HUES48 (cell line): ENCODE measurements around the gene CDK5RAP1.

Experiments
- H3K27ac ChIP-seq: one replicate; pipeline ENCODE4 v1.7.0; 2013; ENCODE audit warnings: low read depth, low read length, inconsistent platforms
- H3K27me3 ChIP-seq: 2 replicates; pipeline ENCODE4 v1.6.1; 2013; ENCODE audit warnings: mild to moderate bottlenecking, low read length; ENCODE audit not compliant: control insufficient read depth, insufficient read depth
- H3K36me3 ChIP-seq: 2 replicates; pipeline ENCODE4 v1.6.1; 2013; ENCODE audit warnings: low read length; ENCODE audit not compliant: control insufficient read depth, insufficient read depth
- H3K4me1 ChIP-seq: 2 replicates; pipeline ENCODE4 v1.6.1; 2013; ENCODE audit warnings: mild to moderate bottlenecking, low read length; ENCODE audit not compliant: control insufficient read depth, insufficient read depth
- H3K4me3 ChIP-seq: 2 replicates; pipeline ENCODE4 v1.5.1; 2013; ENCODE audit warnings: mild to moderate bottlenecking, low read depth, low read length
- H3K9ac ChIP-seq: 2 replicates; pipeline ENCODE4 v1.6.1; 2013; ENCODE audit warnings: mild to moderate bottlenecking, low read depth, low read length, moderate library complexity
- H3K9me3 ChIP-seq: 2 replicates; pipeline ENCODE4 v1.6.1; 2013; ENCODE audit warnings: low read length; ENCODE audit not compliant: control insufficient read depth, insufficient read depth

The CDK5RAP1 gene

DNA sequence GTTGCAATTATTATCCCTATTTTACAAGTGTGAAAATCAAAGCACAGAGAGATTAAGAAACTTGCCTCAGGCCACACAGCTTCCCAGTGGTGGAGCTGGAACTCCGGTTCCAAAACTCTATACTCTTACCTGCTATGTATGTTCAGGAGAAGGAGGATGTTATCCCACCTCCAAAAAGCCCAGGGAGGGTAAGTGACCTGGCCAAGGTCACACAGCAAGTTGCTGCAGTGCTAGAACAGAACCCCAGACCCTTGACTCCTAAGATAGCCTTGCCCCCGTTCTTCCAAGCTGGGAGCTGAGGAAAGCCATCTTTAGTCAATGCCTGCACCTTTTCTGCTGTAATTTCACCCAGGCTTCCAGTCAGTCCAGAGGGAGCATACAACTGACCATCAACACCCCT is 76.0 kb downstream of the CDK5RAP1 start:
- Histone ChIP-seq H3K9ac (no peak overlapping the region), H3K4me1 (no peaks in the 10 kb centered on the region), H3K36me3 (no peaks in the 10 kb centered on the region), H3K9me3 (no peaks in the 10 kb centered on the region), H3K27me3 (no peaks in the 10 kb centered on the region), H3K4me3 (no peak overlapping the region), H3K27ac (no peak overlapping the region)

DNA sequence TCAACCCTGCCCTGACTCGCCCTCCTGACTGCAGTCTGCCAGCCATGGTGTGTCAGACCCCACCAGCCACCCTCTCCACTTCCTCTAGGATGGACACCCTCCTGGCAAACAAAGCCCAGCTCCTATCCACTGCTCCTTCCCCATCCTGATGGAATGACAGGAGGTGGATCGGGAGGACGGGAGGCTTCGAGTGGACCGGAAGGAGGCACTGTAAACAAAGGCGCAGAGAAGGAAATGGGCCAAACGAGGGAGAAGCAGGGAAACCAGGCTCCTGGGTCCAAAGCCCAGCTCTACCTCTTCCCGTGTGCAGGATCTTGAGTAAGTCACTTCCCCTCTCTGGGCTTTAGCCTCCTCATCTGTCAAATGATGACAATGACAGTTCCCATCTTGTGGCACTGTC is 78.1 kb downstream of the CDK5RAP1 start:
- Histone ChIP-seq H3K4me3 (no peak overlapping the region), H3K9ac (no peak overlapping the region), H3K27ac (no peak overlapping the region), H3K36me3 (no peaks in the 10 kb centered on the region), H3K27me3 (no peaks in the 10 kb centered on the region), H3K4me1 (no peaks in the 10 kb centered on the region), H3K9me3 (no peaks in the 10 kb centered on the region)

DNA sequence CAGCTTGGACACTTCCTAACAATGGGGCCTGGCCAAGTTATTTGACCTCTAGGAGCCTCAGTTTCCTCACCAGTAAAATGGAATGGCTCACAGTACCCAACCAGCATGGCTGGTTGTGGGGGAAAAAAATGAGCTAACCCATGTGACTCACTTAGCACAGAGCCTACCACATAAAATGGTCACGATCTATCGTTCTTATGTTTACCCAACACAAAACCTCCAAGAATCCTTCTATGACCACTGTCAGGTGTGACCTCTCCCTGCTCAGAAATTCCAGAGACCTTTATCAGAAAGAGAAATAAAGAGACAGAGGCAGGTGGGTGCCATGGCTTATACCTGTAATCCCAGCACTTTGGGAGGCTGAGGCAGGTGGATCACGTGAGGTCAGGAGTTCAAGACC is 78.9 kb downstream of the CDK5RAP1 start:
- Histone ChIP-seq H3K36me3 (no peaks in the 10 kb centered on the region), H3K4me3 (no peak overlapping the region), H3K9me3 (no peaks in the 10 kb centered on the region), H3K4me1 (no peaks in the 10 kb centered on the region), H3K9ac (no peak overlapping the region), H3K27me3 (no peaks in the 10 kb centered on the region), H3K27ac (no peak overlapping the region)

DNA sequence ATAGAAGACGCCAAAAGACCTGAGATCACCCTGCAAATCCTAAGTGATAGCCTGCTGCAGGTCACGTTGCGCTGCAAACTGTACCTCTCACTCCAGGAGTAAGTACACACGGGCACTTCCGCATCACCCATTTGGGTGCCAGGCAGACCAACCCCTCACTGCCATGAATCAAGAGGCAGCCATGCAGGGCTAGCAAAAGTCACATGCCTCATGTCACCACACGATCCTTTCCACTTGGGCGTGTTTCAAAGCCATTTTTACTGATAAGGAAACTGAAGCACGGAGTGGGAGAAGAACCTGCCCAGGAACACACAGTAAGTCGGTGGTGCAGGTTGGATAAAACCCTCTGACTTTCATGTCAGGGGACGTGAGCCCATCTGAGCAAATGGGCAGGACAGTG is 81.3 kb downstream of the CDK5RAP1 start:
- no peak overlapping the region for H3K9ac ChIP-seq
- H3K4me3 ChIP-seq, result no peak overlapping the region
- no peak overlapping the region for H3K27ac ChIP-seq
- no peaks in the 10 kb centered on the region for H3K4me1 ChIP-seq
- H3K9me3 ChIP-seq, result no peaks in the 10 kb centered on the region
- no peaks in the 10 kb centered on the region for H3K27me3 ChIP-seq
- no peaks in the 10 kb centered on the region for H3K36me3 ChIP-seq

DNA sequence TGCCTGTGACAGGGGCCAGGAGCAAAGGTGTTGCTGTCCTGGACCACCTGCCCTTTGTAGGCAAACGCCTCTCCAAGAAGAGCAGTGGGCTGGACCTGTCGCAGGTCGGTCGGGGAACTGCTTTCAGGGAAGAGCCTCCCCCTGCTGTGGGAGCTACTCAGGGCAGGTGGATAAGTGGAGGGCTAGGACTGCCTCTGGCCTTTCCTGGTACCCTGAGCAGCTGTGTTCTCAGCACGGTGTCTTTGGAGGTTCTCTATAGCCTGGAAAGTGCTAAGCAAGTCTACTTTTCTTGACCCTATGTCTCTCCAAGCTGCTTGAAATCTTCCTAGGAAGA is 83.3 kb downstream of the CDK5RAP1 start:
- no peak overlapping the region for H3K4me3 ChIP-seq

DNA sequence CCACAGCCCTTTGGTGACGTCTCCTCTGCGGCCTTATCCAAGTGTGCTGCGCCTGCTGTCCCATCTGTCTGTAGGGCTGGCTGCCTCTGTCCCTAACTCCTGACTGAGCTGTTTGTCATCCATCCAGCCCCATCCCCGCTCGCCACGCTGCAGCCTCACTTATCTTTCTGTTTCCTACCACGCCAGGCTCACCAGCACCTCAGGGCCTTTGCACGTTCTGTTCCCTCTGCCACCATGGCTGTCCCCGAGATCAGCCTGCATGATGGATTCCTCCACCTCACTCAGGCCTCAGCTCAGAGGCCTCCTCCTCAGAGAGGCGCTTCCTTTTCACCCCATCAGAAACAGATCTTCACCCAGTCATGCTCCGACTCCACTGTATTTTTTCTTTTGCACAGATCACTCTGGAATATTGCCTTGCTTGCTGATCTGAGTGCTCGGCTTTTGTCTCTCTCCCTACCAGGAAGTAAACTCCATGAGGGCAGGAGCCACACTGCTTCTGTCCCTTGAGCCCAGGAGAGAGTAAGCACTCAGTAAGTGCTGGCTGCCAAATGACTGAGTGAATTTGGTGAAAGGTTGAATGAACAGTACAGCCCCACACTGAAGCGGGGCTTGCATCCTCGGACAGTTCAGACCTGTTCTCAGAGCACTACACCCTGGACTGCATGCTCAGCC is 83.8 kb downstream of the CDK5RAP1 start:
- no peak overlapping the region for H3K4me3 ChIP-seq
- H3K9me3 ChIP-seq, result no peaks in the 10 kb centered on the region
- no peaks in the 10 kb centered on the region for H3K36me3 ChIP-seq
- no peaks in the 10 kb centered on the region for H3K4me1 ChIP-seq
- no peak overlapping the region for H3K9ac ChIP-seq
- H3K27ac ChIP-seq, result no peak overlapping the region
- no peaks in the 10 kb centered on the region for H3K27me3 ChIP-seq

More for the DNA sequence above, 83.3 kb downstream of the CDK5RAP1 start:
- Histone ChIP-seq H3K36me3 (no peaks in the 10 kb centered on the region), H3K4me1 (no peaks in the 10 kb centered on the region), H3K27ac (no peak overlapping the region), H3K9ac (no peak overlapping the region), H3K27me3 (no peaks in the 10 kb centered on the region), H3K9me3 (no peaks in the 10 kb centered on the region)

DNA sequence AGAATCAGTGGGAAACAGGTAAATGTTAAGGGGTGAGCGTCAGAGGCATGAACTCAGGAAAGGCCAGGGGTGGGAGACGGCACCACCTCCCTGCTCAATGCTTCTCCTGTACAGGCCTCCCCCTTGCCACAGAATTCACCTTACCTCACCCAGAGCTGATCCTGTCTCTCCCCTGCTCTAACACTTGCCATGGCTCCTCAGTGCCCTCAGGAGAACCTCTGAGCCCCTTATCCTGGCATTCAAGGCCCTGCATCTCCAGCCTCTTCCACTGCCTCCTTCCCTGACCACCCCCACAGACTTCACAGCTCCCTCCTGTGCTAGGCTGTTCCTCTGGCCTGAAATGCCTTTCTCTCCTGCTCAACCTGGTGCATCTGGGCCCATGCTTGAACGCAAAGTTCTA is 84.4 kb downstream of the CDK5RAP1 start:
- H3K4me3 ChIP-seq, result no peak overlapping the region
- no peaks in the 10 kb centered on the region for H3K36me3 ChIP-seq
- no peak overlapping the region for H3K9ac ChIP-seq
- no peaks in the 10 kb centered on the region for H3K4me1 ChIP-seq
- no peaks in the 10 kb centered on the region for H3K9me3 ChIP-seq
- H3K27me3 ChIP-seq, result no peaks in the 10 kb centered on the region
- H3K27ac ChIP-seq, result no peak overlapping the region

DNA sequence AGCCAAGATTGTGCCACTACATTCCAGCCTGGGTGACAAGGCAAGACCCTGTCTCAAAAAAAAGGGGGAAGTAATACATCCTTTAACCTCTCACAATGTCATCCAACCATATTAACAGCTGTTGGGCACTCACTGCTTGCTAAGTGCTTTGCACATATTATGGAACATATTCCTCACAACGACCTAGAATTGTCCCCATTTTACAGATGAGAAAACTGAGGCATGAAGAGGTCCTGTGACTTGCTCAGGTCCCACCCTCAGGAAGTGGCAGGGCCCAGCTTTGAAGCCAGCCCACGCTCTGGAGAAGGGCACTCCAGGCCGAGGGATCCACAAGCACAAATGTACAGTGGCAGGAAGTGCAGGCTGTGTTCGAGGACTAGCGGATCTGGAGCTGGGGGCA is 85.0 kb downstream of the CDK5RAP1 start:
- no peaks in the 10 kb centered on the region for H3K27me3 ChIP-seq
- H3K4me1 ChIP-seq, result no peaks in the 10 kb centered on the region
- no peaks in the 10 kb centered on the region for H3K36me3 ChIP-seq
- no peak overlapping the region for H3K27ac ChIP-seq
- no peak overlapping the region for H3K9ac ChIP-seq
- H3K9me3 ChIP-seq, result no peaks in the 10 kb centered on the region
- H3K4me3 ChIP-seq, result no peak overlapping the region

DNA sequence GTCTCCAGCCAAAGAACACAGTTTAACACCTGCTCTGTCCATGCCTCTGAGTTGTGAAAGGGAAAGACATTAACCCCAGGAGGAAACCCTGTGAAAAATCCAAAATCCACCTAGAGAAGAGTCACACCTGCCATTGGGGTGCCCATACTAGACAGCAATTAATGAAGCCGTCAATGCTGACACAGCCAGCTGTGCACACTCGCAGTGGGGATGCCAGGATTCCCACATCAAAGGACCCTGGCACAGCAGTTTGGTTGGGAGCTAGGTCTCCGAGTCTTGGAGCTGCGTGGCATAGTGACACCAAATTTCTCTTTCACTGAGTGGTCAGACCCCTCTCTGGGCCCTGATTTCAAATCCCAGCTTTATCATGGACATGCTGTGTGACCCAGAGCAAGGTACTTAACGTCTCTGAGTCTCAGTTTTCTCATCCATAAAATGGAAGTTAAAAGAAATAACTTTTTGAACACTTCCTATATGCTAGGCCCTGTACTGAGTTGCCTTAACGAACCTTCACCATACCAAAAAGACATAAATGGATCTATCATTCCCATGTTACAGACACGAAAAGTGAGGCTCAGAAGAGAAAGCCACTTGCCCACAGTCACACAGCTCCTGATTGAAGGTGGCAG is 87.5 kb downstream of the CDK5RAP1 start:
- H3K27ac ChIP-seq, result no peak overlapping the region
- H3K36me3 ChIP-seq, result no peaks in the 10 kb centered on the region

DNA sequence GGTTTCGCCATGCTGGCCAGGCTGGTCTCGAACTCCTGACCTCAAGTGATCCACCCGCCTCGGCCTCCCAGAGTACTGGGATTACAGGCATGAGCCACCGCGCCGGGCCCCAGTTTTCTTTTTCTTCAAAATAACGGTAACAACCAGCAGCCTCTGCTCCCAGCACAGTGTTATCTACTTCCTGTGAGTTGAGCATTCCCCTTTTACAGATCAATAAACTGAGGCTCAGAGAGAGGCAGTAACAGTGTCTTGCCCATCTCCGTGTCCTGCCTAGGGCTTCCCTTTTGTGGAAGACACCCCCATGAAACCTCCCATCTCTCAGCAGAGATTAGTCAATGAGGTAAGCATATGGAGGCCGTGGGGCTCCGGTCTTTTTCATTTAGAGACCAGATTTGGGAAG is 88.7 kb downstream of the CDK5RAP1 start:
- no peaks in the 10 kb centered on the region for H3K9me3 ChIP-seq
- no peak overlapping the region for H3K27ac ChIP-seq
- H3K36me3 ChIP-seq, result no peaks in the 10 kb centered on the region
- no peak overlapping the region for H3K4me3 ChIP-seq
- H3K4me1 ChIP-seq, result no peaks in the 10 kb centered on the region
- H3K9ac ChIP-seq, result no peak overlapping the region
- no peaks in the 10 kb centered on the region for H3K27me3 ChIP-seq

More for the DNA sequence above, 87.5 kb downstream of the CDK5RAP1 start:
- Histone ChIP-seq H3K9me3 (no peaks in the 10 kb centered on the region), H3K9ac (no peak overlapping the region), H3K4me3 (no peak overlapping the region), H3K4me1 (no peaks in the 10 kb centered on the region), H3K27me3 (no peaks in the 10 kb centered on the region)

DNA sequence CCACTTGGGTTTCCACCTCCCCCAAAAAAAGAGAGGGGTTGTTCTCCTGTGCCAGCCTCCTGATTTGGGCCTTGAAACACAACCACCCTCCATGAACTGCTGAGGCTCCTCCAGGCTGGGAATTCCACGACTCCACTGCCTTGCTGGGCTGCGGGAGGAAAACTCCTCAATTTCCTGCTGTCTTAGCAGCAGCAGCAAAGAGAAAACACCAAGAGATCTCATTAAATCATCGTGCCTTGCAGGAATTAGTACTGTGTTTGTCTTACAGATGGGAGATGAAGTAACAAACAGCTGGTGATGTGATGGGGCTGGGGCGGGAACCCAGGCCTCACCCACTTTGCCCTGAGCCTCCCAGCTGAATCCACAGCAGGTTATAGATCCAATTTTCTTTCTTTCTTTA is 89.3 kb downstream of the CDK5RAP1 start:
- Histone ChIP-seq H3K36me3 (no peaks in the 10 kb centered on the region), H3K27me3 (no peaks in the 10 kb centered on the region), H3K9ac (no peak overlapping the region), H3K4me3 (no peak overlapping the region), H3K4me1 (no peaks in the 10 kb centered on the region), H3K9me3 (no peaks in the 10 kb centered on the region), H3K27ac (no peak overlapping the region)
